Activated naive CD4-positive, alpha-beta T cell treated with anti-CD3 and anti-CD28 coated beads, Interleukin-2, amount 50 U/mL, for 72 hours (primary cell): ENCODE measurements around the gene IVD. TPM values are rescaled to one million over a fixed set of nuclear protein-coding genes. Genes with fewer than 3 reads are reported as not detected.

Source experiments
- ATAC-seq, 2 donors: fragments of 150-1000 bp; cut with Tn5 transposase; 2 replicates each; pipeline ENCODE4 v1.10.0; 2021; ENCODE audit warnings: mild to moderate bottlenecking in 2 of 2, moderate library complexity in 2 of 2
- DNase-seq, 2 donors: peaks; one replicate each; pipeline ENCODE4 v3.0.0; 2021 to 2022; ENCODE audit warnings: low spot score in 2 of 2
- H3K27ac Mint-ChIP-seq, 2 donors: one replicate each; pipeline ENCODE4 v1.8.0; 2022; ENCODE audit warnings: mild to moderate bottlenecking in 2 of 2, mixed read lengths in 2 of 2
- H3K36me3 Mint-ChIP-seq, 2 donors: one replicate each; pipeline ENCODE4 v1.8.0; 2022; ENCODE audit warnings: mixed read lengths in 2 of 2
- H3K9me3 Mint-ChIP-seq, 2 donors: one replicate each; pipeline ENCODE4 v1.8.0; 2022; ENCODE audit warnings: mixed read lengths in 2 of 2
- total RNA-seq, 2 donors: library from RNA; stranded (reverse); gene quantifications; one replicate each; pipeline ENCODE4 v1.2.3, GENCODE V29; 2022

IVD gene
- total RNA-seq: 10 to 100 TPM; 45.2 to 66.9 TPM

DNA sequence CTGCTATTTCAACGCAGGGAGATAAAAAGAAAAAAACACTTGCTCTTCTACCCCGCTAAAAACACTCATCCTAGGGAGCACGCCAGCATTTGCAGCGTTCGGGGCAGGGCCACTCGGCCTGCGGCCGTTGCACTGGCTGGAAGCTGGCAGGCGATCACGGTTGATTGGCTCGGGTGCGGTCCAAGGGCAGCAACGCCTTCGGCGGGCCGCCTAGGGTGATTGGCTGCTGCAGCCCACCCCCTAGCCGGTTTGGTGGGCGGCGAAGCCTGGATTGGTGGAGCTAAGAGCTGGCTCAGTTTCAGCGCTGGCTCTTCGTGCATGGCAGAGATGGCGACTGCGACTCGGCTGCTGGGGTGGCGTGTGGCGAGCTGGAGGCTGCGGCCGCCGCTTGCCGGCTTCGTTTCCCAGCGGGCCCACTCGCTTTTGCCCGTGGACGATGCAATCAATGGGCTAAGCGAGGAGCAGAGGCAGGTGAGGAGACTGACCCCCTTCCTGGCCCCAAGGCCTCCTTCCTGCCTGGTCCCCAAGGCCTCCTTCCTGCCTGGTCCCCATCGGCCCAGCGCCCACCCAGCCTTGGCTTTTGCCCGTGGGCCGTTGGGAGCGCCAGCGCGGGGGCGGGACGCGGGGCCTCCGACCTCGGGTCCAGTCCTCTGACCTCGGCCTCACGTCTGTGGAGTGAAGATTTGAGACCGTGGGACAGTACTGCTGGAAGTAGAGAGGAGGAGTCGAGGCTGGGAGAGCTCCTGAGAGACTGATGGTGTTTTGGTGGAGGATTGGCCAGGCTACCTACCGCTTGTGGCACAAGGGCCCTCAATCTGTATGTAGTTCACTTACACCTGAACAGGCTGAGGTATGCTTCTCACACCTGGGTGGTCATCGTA, at the start of gene IVD:
Gene IVD, plus strand, starts transcription at position 295 of the 881 bp plus-strand sequence. Its CDS starts 33 bp downstream, at position 328.
- Mint-ChIP-seq H3K27ac (peak within 1 kb of the TSS; percentile 75 to 90), H3K36me3 (peaks cover 6 to 9% of the 10 kb centered on the region in 2 donors), H3K9me3 (no peaks in the 10 kb centered on the region)
- ATAC-seq: peak; percentile 96 to 99
- DNase-seq: peak; percentile 87 to 91

DNA sequence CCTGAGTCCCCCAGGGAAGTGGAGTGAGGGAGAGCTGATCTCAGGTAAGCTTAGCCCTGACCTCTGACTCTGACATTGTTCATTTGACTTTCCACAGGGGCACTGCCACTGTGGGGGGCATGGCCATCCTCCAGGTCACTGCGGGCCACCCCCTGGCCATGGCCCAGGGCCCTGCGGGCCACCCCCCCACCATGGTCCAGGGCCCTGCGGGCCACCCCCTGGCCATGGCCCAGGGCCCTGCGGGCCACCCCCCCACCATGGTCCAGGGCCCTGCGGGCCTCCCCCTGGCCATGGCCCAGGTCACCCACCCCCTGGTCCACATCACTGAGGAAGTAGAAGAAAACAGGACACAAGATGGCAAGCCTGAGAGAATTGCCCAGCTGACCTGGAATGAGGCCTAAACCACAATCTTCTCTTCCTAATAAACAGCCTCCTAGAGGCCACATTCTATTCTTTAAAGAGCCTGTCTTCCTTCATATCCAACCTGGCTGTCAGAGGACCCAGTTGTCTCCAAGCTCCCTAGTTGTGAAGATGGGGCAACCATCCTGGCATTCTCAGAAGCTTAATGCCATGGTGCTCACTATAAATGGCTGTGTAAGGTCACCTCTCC, 49.5 kb upstream of the IVD start:
- ATAC-seq: no peak

DNA sequence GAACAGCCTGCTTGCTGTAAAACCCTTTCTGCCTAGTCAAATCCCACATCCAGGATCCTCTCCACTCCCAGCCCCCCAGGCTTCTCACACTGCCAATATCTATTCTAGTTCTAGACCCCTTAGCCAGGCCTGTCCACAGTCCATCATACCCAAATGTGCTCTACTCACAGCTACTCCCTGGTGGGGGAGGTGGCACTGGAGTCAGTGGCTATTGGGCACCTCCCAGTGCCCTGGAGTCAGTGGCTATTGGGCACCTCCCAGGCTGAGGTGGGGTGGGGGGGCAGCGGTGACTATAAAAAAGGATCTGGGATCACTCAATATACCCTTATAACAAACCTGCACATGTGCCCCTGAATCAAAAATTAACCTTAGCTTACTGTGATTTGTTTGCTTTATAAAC, 48.3 kb upstream of the IVD start:
- Mint-ChIP-seq H3K27ac (no peak overlapping the region), H3K36me3 (no peaks in the 10 kb centered on the region), H3K9me3 (no peaks in the 10 kb centered on the region)
- DNase-seq (no peak), ATAC-seq (no peak)

More for the DNA sequence above, 49.5 kb upstream of the IVD start:
- Mint-ChIP-seq H3K27ac (no peak overlapping the region), H3K36me3 (no peaks in the 10 kb centered on the region), H3K9me3 (no peaks in the 10 kb centered on the region)
- no peak for DNase-seq

GRCh38 chr15:40357723-40358470, 47.7 kb upstream of the IVD start, which contains the start of gene DISP2:
Gene DISP2, plus strand, starts transcription at chr15:40358219. Its CDS starts 103 bp downstream, at chr15:40358322.
- Mint-ChIP-seq H3K36me3 (no peaks in the 10 kb centered on the region), H3K9me3 (no peaks in the 10 kb centered on the region), H3K27ac (no peak within 1 kb of the TSS)
- DNase-seq (peak; percentile 93 to 95), ATAC-seq (peak; percentile 92 to 97)

DNA sequence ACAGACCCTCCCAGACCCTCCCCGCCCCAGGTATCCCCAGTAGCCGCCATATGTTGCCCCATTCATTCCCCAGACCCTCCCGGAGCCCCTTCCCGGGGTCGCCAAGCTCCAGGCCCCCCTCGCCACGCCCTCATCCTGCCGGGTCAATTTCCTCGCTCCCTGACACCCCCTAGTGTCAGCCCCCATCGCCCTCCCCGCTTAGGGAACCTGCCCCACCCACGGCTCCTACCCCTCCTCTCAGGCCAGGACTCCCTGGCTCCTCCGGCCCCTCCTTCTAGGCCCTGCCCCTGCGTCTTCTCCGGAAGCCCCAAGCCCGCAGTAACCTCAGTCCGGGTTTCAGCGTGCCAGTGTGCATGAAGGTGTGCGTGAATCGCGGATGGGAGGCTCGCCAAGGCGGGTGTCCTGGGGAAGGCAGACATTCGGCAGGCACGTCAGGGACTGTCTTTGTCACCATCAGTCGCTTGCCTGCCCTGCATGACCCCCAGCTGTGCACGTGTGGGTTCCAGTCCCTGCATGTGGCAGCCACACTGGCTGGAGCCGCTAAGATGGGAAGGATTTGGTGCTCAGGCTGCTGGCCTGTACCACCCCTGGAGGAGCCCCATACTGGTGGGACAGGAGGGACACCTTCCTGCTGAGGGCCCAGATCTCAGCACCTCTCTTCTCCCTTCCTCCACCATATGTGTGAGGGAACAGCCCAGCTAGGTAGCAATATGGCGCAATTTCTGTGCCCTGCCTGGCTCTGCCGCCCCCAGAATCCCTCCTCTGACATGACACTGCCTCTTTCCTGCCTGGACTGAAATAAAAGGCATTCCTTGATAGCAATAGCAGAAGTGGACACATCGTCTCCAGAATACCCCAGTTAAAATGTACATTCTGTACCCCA, 46.9 kb upstream of the IVD start:
- Mint-ChIP-seq H3K36me3 (no peaks in the 10 kb centered on the region), H3K27ac (no peak overlapping the region), H3K9me3 (no peaks in the 10 kb centered on the region)
- peak; percentile 41 to 53 for ATAC-seq
- no peak for DNase-seq

- Mint-ChIP-seq H3K27ac (no peak overlapping the region), H3K9me3 (no peaks in the 10 kb centered on the region), H3K36me3 (no peaks in the 10 kb centered on the region)
- DNase-seq (no peak), ATAC-seq (no peak)
Measured at GRCh38 chr15:40360015-40360414, 45.6 kb upstream of the IVD start.

DNA sequence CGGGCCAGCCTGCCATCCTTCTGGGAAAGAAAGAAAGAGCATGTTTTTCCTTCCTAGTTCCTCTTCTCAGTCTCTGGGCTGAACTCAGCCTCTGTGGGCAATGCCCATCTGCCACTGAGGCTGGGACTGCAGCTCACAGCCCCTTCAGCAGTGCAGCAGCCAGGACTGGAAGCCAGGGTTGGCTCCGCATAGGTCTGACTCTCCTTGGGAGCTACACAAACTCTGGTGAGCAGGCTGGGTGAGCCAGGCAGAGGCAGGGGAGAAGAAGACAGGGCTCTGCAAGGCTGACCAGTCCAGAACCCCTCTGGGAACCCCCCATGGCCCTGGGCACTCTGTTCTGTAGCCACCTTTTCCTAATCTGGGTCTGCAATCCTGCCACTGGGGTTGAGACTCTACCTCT, 44.0 kb upstream of the IVD start:
- ATAC-seq (no peak), DNase-seq (no peak)
- Mint-ChIP-seq H3K27ac (no peak overlapping the region), H3K9me3 (no peaks in the 10 kb centered on the region), H3K36me3 (no peaks in the 10 kb centered on the region)

GRCh38 chr15:40363611-40364010, 42.0 kb upstream of the IVD start:
- Mint-ChIP-seq H3K36me3 (peaks cover 0 to 6% of the 10 kb centered on the region in 2 donors), H3K9me3 (no peaks in the 10 kb centered on the region), H3K27ac (peak overlapping the region; percentile 14 to 15)
- no peak for DNase-seq
- no peak for ATAC-seq

- Mint-ChIP-seq H3K27ac (no peak overlapping the region), H3K36me3 (peaks cover 0 to 6% of the 10 kb centered on the region in 2 donors), H3K9me3 (no peaks in the 10 kb centered on the region)
- ATAC-seq: no peak
- DNase-seq: no peak
Measured at GRCh38 chr15:40364251-40364650, 41.3 kb upstream of the IVD start.

GRCh38 chr15:40365016-40365415, 40.6 kb upstream of the IVD start:
- DNase-seq (no peak), ATAC-seq (no peak)
- Mint-ChIP-seq H3K36me3 (peaks cover 0 to 6% of the 10 kb centered on the region in 2 donors), H3K9me3 (no peaks in the 10 kb centered on the region), H3K27ac (no peak overlapping the region)

- peaks cover 0 to 6% of the 10 kb centered on the region in 2 donors for H3K36me3 Mint-ChIP-seq
- ATAC-seq (no peak), DNase-seq (no peak)
- H3K27ac Mint-ChIP-seq: no peak overlapping the region
- no peaks in the 10 kb centered on the region for H3K9me3 Mint-ChIP-seq
Measured at GRCh38 chr15:40365624-40366456, 39.8 kb upstream of the IVD start.

GRCh38 chr15:40366457-40367370, 38.9 kb upstream of the IVD start:
- Mint-ChIP-seq H3K27ac (peak overlapping the region in 1 of 2 donors; percentile 50), H3K36me3 (peaks cover 0 to 6% of the 10 kb centered on the region in 2 donors), H3K9me3 (no peaks in the 10 kb centered on the region)
- ATAC-seq: no peak
- no peak for DNase-seq

DNA sequence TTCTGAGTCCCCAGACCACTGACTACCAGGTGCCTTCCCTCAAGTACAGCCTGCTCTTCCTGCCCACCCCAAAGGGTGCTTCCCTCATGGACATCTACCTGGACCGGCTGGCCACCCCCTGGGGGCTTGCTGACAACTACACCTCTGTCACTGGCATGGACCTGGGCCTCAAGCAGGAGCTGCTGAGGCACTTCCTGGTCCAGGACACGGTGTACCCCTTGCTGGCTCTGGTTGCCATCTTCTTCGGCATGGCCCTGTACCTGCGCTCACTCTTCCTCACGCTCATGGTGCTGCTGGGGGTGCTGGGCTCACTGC, 38.3 kb upstream of the IVD start:
- peak overlapping the region in 1 of 2 donors; percentile 50 for H3K27ac Mint-ChIP-seq
- ATAC-seq: no peak
- peak in 1 of 2 donors; percentile 21 for DNase-seq
- no peaks in the 10 kb centered on the region for H3K9me3 Mint-ChIP-seq
- peaks cover 0 to 6% of the 10 kb centered on the region in 2 donors for H3K36me3 Mint-ChIP-seq

DNA sequence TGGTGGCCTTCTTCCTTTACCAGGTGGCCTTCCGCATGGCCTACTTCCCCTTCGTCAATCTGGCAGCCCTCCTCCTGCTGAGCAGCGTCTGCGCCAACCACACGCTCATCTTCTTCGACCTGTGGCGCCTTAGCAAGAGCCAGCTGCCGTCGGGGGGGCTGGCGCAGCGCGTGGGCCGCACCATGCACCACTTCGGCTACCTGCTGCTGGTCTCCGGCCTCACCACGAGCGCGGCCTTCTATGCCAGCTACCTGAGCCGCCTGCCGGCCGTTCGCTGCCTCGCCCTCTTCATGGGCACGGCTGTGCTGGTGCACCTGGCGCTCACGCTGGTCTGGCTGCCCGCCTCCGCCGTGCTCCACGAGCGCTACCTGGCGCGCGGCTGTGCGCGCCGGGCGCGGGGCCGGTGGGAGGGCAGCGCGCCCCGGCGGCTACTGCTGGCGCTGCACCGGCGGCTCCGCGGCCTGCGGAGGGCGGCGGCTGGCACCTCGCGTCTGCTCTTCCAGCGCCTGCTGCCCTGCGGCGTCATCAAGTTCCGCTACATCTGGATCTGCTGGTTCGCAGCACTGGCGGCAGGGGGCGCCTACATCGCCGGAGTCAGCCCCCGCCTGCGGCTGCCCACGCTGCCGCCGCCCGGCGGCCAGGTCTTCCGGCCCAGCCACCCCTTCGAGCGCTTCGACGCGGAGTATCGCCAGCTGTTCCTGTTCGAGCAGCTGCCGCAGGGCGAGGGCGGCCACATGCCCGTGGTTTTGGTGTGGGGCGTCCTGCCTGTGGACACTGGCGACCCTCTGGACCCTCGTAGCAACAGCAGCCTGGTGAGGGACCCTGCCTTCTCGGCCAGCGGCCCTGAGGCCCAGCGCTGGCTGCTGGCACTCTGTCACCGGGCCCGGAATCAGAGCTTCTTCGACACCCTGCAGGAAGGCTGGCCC, 37.6 kb upstream of the IVD start:
- ATAC-seq (peak; percentile 95 to 96), DNase-seq (peak; percentile 87 to 90)
- Mint-ChIP-seq H3K9me3 (no peaks in the 10 kb centered on the region), H3K27ac (peak overlapping the region; percentile 44 to 50), H3K36me3 (peaks cover 0 to 6% of the 10 kb centered on the region in 2 donors)
